ENCODE data around the gene CEP162. TPM values are rescaled to one million over a fixed set of nuclear protein-coding genes. Genes with fewer than 3 reads are reported as not detected.

Gene CEP162
- total RNA-seq, 6 experiments from 2014 or later = 1.7 to 3.8 (median 2.5) TPM

DNA sequence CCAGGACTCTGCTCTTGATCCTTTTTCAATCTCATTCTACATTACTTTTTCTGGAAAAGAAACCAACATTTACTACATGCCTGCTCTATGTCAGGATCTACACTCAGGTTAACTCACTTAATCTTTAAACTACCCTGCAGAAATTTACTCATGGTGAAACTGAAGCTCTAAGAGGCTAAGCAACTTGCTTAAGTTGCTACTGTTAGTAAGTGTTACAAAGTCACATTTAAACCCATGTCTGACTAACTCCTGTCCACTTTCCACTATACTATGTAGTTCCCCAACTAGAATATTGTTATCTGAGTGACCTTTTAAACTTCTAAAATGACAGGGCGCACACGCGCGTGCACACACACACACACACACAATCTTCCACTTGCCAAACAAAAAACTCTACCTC lies 5.0 kb downstream of the CEP162 start:
- ATAC-seq (no peak), DNase-seq (no peak)
- no peak overlapping the region for H3K4me3 ChIP-seq
- no peaks in the 10 kb centered on the region for H3K4me1 ChIP-seq
- no peaks in the 10 kb centered on the region for H3K9me3 ChIP-seq
- WGBS (ENCODE audit: insufficient coverage, low coverage, low lambda C conversion rate, missing lambda C conversion rate) = 80% methylated on average over 4 of the region's 4 CpGs
- no peaks in the 10 kb centered on the region for H3K27me3 ChIP-seq
- intact Hi-C loops (cut with DNase I) = loop anchor here in 1 of 2 donors (5.0 kb wide), 1 partner anchor 335 kb away; no protein-coding TSS in a partner anchor
- no peak overlapping the region for H3K27ac ChIP-seq
- no peak for TF ChIP-seq POLR2A (IDR thresholded peaks at IDR 0.05)
- TF ChIP-seq, protein P1, sequence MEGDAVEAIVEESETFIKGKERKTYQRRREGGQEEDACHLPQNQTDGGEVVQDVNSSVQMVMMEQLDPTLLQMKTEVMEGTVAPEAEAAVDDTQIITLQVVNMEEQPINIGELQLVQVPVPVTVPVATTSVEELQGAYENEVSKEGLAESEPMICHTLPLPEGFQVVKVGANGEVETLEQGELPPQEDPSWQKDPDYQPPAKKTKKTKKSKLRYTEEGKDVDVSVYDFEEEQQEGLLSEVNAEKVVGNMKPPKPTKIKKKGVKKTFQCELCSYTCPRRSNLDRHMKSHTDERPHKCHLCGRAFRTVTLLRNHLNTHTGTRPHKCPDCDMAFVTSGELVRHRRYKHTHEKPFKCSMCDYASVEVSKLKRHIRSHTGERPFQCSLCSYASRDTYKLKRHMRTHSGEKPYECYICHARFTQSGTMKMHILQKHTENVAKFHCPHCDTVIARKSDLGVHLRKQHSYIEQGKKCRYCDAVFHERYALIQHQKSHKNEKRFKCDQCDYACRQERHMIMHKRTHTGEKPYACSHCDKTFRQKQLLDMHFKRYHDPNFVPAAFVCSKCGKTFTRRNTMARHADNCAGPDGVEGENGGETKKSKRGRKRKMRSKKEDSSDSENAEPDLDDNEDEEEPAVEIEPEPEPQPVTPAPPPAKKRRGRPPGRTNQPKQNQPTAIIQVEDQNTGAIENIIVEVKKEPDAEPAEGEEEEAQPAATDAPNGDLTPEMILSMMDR (IDR thresholded peaks at IDR 0.05) = no peak
- H3K36me3 ChIP-seq = no peaks in the 10 kb centered on the region

DNA sequence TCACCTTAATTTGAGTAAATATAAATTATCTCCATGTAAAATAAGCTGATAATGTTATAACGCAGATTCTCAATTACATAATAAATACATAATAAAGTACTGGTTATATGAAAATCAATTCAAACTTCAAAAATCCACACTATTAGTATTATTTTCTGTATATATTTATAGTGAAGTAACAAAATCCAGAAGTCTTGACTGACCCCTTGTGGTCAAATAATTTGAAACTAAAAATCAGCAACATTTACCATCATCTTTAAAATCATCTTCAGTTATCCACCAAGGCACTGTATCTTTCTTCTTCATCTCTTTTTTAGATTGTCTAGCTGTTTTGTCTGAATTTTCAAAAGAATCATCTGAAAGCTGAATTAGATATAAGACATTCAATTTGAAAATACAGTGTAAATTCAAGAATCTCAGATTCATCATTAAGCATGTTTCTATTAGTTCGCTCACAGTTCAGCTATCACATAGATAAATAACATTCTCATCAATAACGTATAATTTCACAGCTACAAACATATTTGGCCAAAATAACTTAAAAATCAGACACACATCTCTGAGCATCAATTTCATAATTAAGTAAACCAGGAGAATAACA lies 6.5 kb downstream of the CEP162 start:
- TF ChIP-seq, protein P1 (IDR thresholded peaks at IDR 0.05) = peak; percentile 58 to 62 (median 59)
- no peak for TF ChIP-seq POLR2A (IDR thresholded peaks at IDR 0.05)
- no peaks in the 10 kb centered on the region for H3K36me3 ChIP-seq
- no peaks in the 10 kb centered on the region for H3K4me1 ChIP-seq
- peak in 1 of 4 donors; percentile 42 for ATAC-seq
- no peak overlapping the region for H3K27ac ChIP-seq
- intact Hi-C loops (cut with DNase I) = loop anchor here in 1 of 2 donors (5.0 kb wide), 1 partner anchor 334 kb away; no protein-coding TSS in a partner anchor
- DNase-seq = no peak
- H3K4me3 ChIP-seq = no peak overlapping the region
- no peaks in the 10 kb centered on the region for H3K27me3 ChIP-seq
- WGBS (ENCODE audit: insufficient coverage, low coverage, low lambda C conversion rate, missing lambda C conversion rate) = 54% methylated on average over 3 of the region's 3 CpGs
- no peaks in the 10 kb centered on the region for H3K9me3 ChIP-seq

DNA sequence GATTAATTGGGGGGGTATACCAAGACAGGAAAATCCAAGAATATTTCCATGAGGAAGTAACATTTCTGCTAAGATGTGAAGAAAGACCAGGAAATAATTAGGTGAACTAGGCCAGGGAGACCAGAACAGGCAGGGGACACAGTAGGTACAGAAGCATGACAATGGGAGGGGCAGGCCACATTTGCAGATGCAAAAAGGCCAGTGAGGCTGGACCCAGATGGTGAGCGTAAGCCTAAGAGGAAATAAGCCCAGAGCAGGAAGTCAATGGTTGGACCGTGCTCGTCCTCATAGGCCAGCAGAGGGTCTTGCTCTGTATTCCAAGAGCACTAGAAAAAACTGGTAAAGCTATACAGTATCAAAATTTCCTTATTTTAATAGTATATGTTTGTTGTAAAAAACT lies 9.4 kb downstream of the CEP162 start:
- H3K36me3 ChIP-seq = no peaks in the 10 kb centered on the region
- no peaks in the 10 kb centered on the region for H3K27me3 ChIP-seq
- 55% methylated on average over 2 of the region's 3 CpGs for WGBS (ENCODE audit: insufficient coverage, low coverage, low lambda C conversion rate, missing lambda C conversion rate)
- H3K9me3 ChIP-seq = no peaks in the 10 kb centered on the region
- TF ChIP-seq, protein P1 (IDR thresholded peaks at IDR 0.05) = no peak
- no peak for TF ChIP-seq POLR2A (IDR thresholded peaks at IDR 0.05)
- no peak for ATAC-seq
- no peak overlapping the region for H3K27ac ChIP-seq
- no peak overlapping the region for H3K4me3 ChIP-seq
- DNase-seq = no peak
- intact Hi-C loops (cut with DNase I) = no loop called here
- H3K4me1 ChIP-seq = no peaks in the 10 kb centered on the region

- WGBS (ENCODE audit: insufficient coverage, low coverage, low lambda C conversion rate, missing lambda C conversion rate) = 95% methylated on average over 1 of the region's 1 CpG
- Histone ChIP-seq H3K27ac (no peak overlapping the region), H3K4me1 (peaks cover 0 to 5% (median 0%) of the 10 kb centered on the region in 4 donors), H3K36me3 (no peaks in the 10 kb centered on the region), H3K4me3 (no peak overlapping the region), H3K27me3 (no peaks in the 10 kb centered on the region), H3K9me3 (no peaks in the 10 kb centered on the region)
- TF ChIP-seq POLR2A (IDR thresholded peaks at IDR 0.05) = no peak
- TF ChIP-seq, protein P1 (IDR thresholded peaks at IDR 0.05) = no peak
- intact Hi-C loops (cut with DNase I) = no loop called here
- ATAC-seq (no peak), DNase-seq (no peak)
Observed at GRCh38 chr6:84213217-84213616, 14.2 kb downstream of the CEP162 start.

All from right lobe of liver (tissue), 6 donors.